Colonic mucosa (tissue), 4 donors: ENCODE measurements around the gene AGAP2. TPM values are rescaled to one million over a fixed set of nuclear protein-coding genes. Genes with fewer than 3 reads are reported as not detected.
"Not testable (repeated sequence)": the region's sequence is repeated elsewhere in the genome, so short reads cannot be mapped to it uniquely, and the experiment has no call there.

Source experiments
- DNase-seq: peaks from one replicate; pipeline ENCODE4 v3.0.0-alpha.2; 2020
- H3K27ac ChIP-seq: fragments of 200-600 bp; one replicate; pipeline ENCODE4 v1.8.0; 2021
- H3K27me3 ChIP-seq: fragments of 200-600 bp; one replicate; pipeline ENCODE4 v1.8.0; 2021
- H3K36me3 ChIP-seq: fragments of 200-600 bp; one replicate; pipeline ENCODE4 v1.8.0; 2021
- H3K4me1 ChIP-seq: fragments of 200-600 bp; one replicate; pipeline ENCODE4 v1.8.0; 2021; ENCODE audit warnings: mild to moderate bottlenecking
- H3K4me3 ChIP-seq: fragments of 200-600 bp; one replicate; pipeline ENCODE4 v1.8.0; 2021
- H3K9ac ChIP-seq, 2 donors: one replicate each; pipeline ENCODE4 v1.7.0; 2013; ENCODE audit warnings: control low read depth in 2 of 2, low read depth in 2 of 2, low read length in 2 of 2
- H3K9me3 ChIP-seq: fragments of 200-600 bp; one replicate; pipeline ENCODE4 v1.8.0; 2021
- CTCF ChIP-seq: fragments of 200-600 bp; IDR thresholded peaks from one replicate; pipeline ENCODE4 v1.8.0; 2022; ENCODE audit warnings: antibody characterized with exemption, mild to moderate bottlenecking
- intact Hi-C: fragments of 100-400 bp; cut with DNase I; formaldehyde crosslinking; loops from one replicate; pipeline ENCODE4 v1.14.1; 2022
- total RNA-seq, 2 donors: library from RNA; stranded (reverse); fragmentation: NEBNext Ultra II Directional in 1 of 2; extraction: Animal tissue kit (Norgen Biotek cat#: 25700) in 1 of 2; gene quantifications; one replicate each; pipeline ENCODE4 v1.2.1, GENCODE V29; 2021
- donor health status: healthy.
- donor health status: DM: no; HTN: no; CAD: no.
- donor health status: DM: no; HTN: no; CAD: no.

AGAP2 gene
- total RNA-seq, 2 donors from 2014 or later = 0.86 to 1.0 TPM

GRCh38 chr12:57777367-57777766 is 38.8 kb upstream of the AGAP2 start:
- DNase-seq = no peak
- no peak overlapping the region for H3K27ac ChIP-seq
- intact Hi-C loops = no loop called here

GRCh38 chr12:57776247-57776587 is 37.7 kb upstream of the AGAP2 start:
- H3K4me1 ChIP-seq = peaks cover 3% of the 10 kb centered on the region
- H3K27me3 ChIP-seq = no peaks in the 10 kb centered on the region
- H3K4me3 ChIP-seq = no peak overlapping the region
- H3K9ac ChIP-seq = no peak overlapping the region
- intact Hi-C loops = no loop called here
- no peak overlapping the region for H3K27ac ChIP-seq
- H3K36me3 ChIP-seq = no peaks in the 10 kb centered on the region
- TF ChIP-seq CTCF = no peak
- no peak for DNase-seq
- no peaks in the 10 kb centered on the region for H3K9me3 ChIP-seq

More at GRCh38 chr12:57777367-57777766, 38.8 kb upstream of the AGAP2 start:
- Histone ChIP-seq H3K36me3 (no peaks in the 10 kb centered on the region), H3K9ac (no peak overlapping the region), H3K4me3 (no peak overlapping the region), H3K4me1 (no peaks in the 10 kb centered on the region), H3K27me3 (no peaks in the 10 kb centered on the region), H3K9me3 (no peaks in the 10 kb centered on the region)
- TF ChIP-seq CTCF = no peak

- H3K9ac ChIP-seq = no peak overlapping the region
- H3K36me3 ChIP-seq = no peaks in the 10 kb centered on the region
- H3K4me1 ChIP-seq = peaks cover 4% of the 10 kb centered on the region
- no peak for TF ChIP-seq CTCF
- no peaks in the 10 kb centered on the region for H3K9me3 ChIP-seq
- H3K4me3 ChIP-seq = no peak overlapping the region
- intact Hi-C loops = no loop called here
- DNase-seq = no peak
- H3K27me3 ChIP-seq = no peaks in the 10 kb centered on the region
- H3K27ac ChIP-seq = no peak overlapping the region
These were observed 37.2 kb upstream of the AGAP2 start for GRCh38 chr12:57775563-57776246.

- Histone ChIP-seq H3K36me3 (no peaks in the 10 kb centered on the region), H3K4me3 (no peak overlapping the region), H3K4me1 (peaks cover 4% of the 10 kb centered on the region), H3K27ac (no peak overlapping the region), H3K9me3 (no peaks in the 10 kb centered on the region), H3K9ac (no peak overlapping the region), H3K27me3 (no peaks in the 10 kb centered on the region)
- DNase-seq = no peak
- intact Hi-C loops = no loop called here
- no peak for TF ChIP-seq CTCF
These were observed 36.5 kb upstream of the AGAP2 start for GRCh38 chr12:57775044-57775443.

GRCh38 chr12:57774634-57775033 is 36.1 kb upstream of the AGAP2 start:
- H3K9ac ChIP-seq, H3K4me1 ChIP-seq, H3K36me3 ChIP-seq, H3K27me3 ChIP-seq, H3K4me3 ChIP-seq, intact Hi-C loops, H3K9me3 ChIP-seq, DNase-seq, H3K27ac ChIP-seq: not testable (repeated sequence)

GRCh38 chr12:57772429-57773322 is 34.1 kb upstream of the AGAP2 start, which contains the start of gene EEF1AKMT3:
EEF1AKMT3 (plus strand) TSS chr12:57772614; CDS start chr12:57772725, 111 bp downstream.
- Histone ChIP-seq H3K27ac (peak within 1 kb of the TSS; percentile 95), H3K9me3 (no peaks in the 10 kb centered on the region), H3K36me3 (no peaks in the 10 kb centered on the region), H3K27me3 (no peaks in the 10 kb centered on the region), H3K9ac (peak within 1 kb of the TSS; percentile 85 to 94), H3K4me3 (peak within 1 kb of the TSS; percentile 80), H3K4me1 (peaks cover 4% of the 10 kb centered on the region)
- DNase-seq = peak; percentile 81
- intact Hi-C loops = no loop called here
- TF ChIP-seq CTCF = no peak
